ENCODE measurements around the gene VANGL2.
"Not testable (repeated sequence)": the region's sequence is repeated elsewhere in the genome, so short reads cannot be mapped to it uniquely, and the experiment has no call there.

The VANGL2 gene

DNA sequence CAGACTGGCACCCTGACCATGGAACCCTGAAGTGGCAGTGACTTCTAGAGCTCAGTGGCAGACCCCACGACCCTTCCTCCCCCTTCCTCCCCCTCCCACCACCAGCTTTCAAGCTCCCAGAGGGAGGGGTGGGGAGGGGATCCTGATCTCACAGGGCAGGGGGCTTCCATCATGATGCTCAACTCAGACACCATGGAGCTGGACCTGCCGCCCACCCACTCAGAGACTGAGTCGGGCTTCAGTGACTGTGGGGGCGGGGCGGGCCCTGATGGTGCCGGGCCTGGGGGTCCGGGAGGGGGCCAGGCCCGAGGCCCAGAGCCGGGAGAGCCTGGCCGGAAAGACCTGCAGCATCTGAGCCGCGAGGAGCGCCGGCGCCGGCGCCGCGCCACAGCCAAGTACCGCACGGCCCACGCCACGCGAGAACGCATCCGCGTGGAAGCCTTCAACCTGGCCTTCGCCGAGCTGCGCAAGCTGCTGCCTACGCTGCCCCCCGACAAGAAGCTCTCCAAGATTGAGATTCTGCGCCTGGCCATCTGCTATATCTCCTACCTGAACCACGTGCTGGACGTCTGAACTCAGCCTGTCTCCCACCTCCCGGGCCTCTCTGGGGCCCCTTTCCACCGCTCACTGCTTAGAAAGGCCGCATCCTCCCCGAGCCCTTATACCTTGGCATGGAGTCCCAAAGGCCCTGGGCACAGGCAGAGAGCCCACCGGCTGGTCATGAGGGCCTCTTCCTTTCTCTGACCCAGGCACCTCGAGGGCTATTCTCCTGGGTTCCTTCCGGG, 29.6 kb upstream of the VANGL2 start:
- no peak for DNase-seq

DNA sequence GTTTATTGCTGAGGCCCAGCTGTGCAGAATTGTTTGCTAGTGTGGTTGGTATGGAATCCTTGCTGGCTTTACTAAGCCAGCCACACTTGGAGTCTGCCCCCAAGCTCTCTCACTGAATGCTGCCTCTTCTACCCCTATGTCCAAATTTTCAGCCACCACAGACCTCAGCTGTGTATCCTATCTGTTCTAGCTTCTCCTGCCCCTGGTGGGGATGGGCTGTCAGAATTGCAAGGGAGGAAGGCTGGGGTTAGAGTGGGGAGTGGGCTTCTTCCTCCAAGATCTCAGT, 29.1 kb upstream of the VANGL2 start:
- no peak for DNase-seq

DNA sequence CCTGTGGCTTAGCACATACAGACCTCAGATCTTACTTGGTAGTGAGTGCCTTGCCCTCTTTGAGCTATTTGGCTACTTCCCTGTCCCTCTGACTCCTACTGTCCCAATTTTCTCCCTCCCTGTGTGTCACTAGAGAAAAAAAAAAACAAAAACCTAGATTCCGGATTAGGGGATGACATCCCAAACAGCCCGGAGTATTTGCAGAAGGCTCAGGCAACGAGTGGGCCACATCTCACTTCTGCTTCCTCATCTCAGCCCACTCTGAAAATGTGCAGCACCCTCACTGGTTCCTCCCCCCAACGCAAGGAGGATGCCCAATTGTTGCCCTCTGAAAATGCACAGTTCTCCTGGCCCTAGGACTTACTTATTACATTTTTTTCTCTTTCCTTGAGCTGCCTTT, 28.6 kb upstream of the VANGL2 start:
- DNase-seq: peak; percentile 83 to 89 (median 86)

DNA sequence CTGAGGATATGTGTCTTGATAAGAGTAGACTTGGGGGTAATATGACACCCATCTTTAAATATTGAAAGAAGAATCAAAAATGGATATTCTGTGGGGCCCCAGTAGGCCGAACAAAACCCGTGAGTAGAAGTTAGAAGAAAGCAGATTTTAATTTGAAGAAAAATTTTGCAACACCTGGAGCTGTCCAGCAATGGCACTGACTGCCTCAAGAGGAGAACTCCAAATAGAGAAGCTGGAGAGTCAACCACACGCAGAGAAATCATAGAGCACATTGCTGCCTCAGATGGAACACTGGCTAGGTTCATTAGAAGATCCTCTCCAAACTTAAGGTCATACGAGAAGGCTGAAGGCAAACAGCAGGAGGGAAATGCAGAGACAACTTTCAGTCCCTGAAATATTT, 26.7 kb upstream of the VANGL2 start:
- peak; percentile 59 to 73 (median 62) for DNase-seq

DNA sequence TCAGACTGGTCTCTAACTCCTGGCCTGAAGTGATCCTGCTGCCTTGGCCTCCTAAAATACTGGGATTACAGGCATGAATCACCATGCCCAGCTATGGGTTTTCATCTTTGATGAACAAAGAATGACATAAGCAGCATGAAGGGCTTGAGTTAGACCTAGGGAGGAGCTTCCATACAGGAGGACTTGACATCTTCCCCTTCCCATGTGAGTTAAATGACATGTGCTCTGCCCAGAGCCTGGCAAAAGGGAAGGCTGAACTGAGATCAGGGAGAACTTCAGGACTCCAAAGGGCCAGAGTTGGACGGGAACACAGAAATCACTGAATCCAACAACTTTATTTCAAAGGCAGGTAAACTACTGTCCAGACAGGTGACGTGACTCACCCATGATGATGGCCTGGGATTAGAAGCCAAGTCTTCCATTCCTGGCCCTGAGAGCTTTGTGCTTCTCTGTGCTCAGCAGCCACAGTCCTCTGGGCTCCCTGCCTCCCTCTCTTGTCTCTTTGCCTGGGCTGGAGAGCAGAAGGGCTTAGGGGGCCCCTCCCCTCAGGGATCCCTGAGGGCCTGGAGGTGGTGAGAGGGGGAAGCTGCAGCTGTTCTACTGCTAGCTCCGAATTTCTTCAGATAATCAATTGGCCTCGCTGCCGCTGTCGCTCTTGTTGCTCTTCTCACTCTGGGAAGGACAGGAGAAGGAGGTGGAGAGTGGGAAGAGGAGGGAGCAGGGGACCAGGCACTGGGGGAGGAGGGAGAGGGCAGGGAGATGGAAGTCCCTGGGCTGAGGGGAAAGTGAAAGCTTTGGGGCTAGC, 25.9 kb upstream of the VANGL2 start:
- DNase-seq: peak; percentile 63 to 77 (median 63)

DNA sequence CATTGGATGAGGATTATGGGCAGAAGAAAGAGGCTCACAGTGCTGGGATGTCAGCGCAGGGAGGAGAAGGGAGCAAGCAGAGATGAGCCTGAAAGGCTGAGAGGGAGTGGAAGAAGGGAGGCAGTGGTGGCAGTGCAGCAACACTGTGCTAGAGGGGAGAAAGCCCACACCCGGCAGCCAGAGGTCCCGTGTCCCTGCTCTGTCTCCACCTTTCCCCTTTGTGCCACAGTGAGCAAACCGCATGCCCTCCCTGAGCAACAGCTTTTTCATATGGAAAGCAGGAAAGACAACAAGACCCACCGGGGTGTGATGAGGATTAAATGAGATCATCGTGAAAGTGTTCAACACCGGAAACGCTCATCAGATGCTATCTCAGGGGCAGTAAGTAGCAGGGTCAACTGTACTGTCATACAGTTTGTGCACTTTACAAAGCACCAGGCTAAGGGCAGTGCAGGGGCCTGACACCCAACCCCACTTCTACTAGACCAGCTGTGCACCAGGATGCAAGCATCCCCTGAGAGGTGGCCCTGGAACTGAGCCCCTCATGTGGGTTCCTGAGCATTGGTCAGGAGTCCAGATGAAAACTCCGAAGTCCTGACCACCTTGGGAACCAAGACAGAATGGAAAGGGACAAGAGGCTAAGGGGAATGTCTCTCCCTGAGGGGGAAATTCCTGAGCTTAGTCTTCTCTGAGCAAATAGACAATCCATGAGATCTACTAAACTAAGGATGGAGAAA, 24.4 kb upstream of the VANGL2 start:
- DNase-seq: peak; percentile 54 to 59 (median 59)

DNA sequence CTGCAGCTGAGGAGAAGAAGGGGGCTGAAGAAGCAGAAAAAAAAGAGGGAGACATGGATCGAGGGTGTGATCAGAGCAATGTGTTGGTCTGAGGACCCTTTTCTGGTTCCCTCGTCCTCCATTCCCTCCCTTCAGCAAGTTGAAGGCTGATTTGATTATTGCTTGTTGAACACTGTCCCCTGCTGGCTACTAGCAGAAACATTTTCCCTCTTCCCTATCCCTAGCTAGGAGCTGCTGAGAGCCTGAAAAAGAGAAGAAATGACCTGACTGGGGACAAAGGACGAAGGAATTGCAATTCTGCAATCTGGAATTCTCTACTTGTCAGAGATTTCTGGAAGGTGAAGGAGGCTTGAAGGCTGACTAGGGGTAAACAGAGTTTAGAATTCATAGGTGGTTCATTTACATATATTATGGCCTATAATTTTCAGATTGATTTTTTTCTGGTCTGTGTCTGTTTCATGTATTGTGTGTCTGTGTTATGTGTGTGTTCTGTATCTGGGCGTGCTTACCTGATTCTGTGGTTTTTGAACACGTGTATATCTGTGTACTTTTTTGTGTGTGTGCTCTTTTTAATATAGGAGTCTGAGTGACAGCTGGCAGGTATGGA, 23.7 kb upstream of the VANGL2 start:
- peak; percentile 65 to 70 (median 70) for DNase-seq

DNA sequence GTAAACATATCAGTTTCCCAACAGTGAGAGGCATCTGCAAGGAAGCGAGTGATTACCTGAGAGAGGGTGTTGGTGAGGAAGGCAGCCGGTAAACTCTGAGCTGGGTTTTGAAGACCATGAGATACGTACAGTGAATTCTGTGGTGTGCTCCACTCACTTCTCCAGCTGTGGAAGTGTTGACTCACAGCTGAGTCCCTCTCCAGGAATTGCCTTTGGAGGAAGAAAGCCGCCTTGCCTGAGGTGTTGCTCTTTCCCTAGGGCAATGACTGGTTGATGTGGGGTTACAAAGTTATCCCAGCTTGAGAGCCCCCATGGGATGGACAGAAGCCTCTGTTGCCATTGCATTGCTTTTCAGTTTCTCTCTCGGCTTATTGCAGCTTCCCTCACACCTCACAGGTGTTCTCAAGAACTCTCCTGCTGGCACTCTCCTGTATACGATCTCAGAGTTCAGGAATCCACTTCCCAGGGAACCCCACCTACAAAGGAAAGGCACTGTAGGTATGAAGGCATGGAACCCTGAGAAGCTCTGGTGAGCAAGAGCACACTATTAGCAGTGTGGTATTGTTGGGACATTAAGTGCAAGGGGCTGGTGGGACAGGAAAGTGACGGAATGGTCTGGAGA, 22.7 kb upstream of the VANGL2 start:
- no peak for DNase-seq

DNA sequence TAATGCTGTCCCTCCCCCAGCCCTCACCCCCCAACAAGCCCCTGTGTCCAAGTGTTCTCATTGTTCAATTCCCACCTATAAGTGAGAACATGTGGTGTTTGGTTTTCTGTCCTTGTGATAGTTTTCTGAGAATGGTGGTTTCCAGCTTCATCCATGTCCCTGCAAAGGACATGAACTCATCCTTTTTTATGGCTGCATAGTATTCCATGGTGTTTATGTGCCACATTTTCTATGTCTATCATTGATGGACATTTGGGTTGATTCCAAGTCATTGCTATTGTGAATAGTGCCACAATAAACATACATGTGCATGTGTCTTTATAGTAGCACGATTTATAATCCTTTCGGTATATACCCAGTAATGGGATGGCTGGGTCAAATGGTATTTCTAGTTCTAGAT, 15.6 kb upstream of the VANGL2 start:
- not testable (repeated sequence) for DNase-seq

DNA sequence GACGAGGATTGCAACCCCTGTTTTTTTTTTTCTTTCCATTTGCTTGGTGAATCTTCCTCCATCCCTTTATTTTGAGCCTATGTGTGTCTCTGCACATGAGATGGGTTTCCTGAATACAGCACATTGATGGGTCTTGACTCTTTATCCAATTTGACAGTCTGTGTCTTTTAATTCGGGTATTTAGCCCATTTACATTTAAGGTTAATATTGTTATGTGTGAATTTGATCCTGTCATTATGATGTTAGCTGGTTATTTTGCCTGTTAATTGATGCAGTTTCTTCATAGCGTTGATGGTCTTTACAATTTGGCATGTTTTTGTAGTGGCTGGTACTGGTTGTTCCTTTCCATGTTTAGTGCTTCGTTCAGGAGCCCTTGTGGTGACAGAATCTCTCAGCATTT, 12.0 kb upstream of the VANGL2 start:
- not testable (repeated sequence) for DNase-seq

DNA sequence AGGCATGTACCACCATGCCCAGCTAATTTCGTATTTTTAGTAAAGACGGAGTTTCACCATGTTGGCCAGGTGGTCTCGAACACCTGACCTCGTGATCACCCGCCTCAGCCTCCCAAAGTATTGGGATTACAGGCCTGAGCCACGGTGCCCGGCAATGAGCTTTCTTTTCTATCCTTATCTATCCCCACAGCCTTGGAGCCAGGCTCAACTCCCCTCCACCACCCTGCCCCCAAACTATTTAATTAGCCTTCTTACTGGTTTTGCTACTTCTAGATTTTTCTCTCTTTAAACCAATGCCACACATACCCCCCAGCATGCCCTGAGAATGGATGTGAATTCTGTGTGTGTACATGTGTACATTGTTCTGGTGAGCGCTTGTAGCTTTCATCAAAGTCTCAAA, 5.7 kb upstream of the VANGL2 start:
- DNase-seq: no peak

DNA sequence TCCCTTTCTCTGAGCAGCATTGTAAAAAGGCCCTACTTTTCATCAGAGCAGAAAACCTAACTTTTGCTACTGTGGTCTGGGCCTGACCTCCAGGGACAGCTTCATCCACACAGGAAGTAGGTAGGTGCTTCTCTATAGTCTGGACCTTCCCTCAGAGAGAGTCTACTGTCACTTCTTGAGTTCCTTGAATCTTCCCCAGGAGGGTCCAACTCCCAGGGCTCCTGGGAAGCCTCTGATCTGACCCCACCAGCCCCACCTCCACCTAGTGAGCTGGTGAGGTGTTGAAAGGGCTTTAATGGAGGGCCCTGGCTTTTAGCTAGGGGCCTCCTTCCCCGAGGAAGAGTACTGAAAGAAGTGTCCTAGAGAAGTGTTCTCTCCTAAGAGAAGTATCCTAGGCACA, 2.7 kb upstream of the VANGL2 start:
- no peak for DNase-seq

DNA sequence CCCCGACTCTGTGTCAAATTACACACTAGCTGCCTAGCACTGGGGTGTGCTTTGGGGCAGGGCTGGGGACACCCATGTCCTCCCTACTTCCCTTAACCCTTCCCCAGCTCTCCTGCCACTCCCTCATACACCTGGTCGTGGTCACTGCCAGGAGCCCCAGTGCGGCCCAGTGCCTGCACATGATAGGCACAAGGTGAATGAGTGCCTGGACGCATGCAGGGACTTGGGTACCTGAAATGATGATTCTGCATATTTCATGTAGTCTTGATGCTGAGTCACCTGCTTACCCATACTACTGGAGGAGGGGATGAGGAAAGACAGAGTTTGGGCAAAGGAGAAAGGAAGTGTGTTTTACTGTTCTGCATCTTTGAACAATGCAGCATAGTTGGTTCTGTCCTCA, 1.5 kb upstream of the VANGL2 start:
- DNase-seq: no peak

DNA sequence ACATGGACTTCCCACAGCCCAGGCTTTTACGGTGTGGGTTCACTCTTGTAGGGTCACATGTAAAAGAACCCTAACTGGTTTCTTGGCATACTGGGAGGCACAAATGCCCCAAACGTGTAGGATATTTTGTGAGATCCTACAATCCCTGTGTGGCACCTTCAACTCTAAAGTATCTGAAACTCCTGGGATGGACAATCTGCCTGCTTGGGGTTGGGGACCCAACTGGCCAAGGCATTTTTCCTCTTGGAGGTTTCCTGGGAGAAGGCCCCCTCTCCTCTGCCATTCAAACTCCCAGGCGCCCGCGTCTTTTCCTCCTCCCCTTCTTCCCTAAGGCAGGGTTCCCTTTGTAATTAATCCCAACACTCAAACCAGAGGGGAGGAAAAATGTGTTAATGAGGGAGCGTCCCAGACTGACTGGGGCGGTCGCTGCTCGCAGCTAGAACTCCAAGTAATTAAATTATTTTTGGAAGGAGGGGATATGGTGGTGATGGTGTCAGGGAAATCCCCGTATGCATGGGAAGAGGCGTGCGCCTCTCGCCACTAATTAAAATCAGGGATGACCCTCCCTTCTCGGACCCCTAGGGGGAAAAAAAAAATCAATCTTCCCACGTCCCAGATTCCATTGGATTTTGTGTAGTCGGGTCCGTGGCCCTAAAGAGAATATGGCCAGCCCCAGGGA, 681 bp upstream of the VANGL2 start:
- no peak for DNase-seq

DNA sequence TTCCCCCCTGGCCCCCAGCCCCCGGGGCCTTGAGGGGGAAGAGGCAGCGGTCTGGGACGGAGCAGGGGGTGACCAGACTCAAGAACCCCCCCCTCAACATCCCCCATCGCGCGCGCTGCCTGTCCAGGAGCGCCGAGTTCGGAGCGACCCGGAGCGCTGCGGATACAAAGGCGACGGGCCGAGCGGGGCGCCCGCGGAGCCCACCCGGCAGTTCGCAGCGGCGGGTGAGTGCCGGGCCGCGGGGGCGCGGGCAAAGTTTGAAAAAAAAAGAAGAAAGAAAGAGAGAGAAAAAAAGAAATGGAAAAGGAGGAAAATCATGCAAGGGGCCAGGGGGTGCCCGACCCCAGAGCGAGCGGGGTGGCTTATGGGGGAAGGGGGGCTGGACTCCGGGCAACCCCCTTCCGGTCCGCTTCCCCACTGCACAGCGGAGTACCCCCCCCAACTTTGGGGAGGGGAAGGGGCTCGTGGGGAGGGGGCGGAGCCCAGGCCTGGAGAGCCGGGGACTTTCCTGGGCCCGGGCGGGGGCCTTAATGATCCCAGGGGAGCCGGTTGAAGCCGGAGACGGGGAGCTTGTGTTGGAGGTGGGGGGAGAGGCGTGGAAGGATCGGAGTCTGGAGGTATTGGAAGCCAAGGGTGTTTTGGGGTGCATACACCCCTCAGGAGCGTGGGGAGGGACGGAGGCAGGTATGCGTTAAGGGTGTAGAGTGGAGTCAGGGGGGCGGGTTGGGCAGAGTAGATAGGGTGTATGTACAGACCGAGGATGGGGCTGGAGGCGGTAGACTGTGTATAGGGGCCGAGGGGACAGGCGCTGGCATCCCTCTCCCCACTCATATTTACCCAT, 502 bp downstream of the VANGL2 start:
- peak in 1 of 3 donors; percentile 26 for DNase-seq

DNA sequence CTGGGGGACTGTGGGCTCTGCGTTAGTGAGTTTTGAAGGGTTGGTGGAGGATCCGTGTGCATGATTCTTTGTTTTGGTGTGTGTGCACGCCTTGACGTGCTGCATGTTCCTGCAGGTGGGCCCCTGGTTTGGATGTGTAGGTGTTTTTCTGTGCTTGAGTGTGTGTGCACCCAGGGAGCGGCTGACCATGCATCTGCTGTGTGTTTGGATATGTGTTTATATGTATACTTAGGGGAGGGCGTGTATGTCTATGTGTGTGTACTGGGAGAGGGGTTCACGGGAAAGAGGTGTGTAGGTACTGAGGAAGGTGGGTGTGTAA, 1.1 kb downstream of the VANGL2 start:
- no peak for DNase-seq

DNA sequence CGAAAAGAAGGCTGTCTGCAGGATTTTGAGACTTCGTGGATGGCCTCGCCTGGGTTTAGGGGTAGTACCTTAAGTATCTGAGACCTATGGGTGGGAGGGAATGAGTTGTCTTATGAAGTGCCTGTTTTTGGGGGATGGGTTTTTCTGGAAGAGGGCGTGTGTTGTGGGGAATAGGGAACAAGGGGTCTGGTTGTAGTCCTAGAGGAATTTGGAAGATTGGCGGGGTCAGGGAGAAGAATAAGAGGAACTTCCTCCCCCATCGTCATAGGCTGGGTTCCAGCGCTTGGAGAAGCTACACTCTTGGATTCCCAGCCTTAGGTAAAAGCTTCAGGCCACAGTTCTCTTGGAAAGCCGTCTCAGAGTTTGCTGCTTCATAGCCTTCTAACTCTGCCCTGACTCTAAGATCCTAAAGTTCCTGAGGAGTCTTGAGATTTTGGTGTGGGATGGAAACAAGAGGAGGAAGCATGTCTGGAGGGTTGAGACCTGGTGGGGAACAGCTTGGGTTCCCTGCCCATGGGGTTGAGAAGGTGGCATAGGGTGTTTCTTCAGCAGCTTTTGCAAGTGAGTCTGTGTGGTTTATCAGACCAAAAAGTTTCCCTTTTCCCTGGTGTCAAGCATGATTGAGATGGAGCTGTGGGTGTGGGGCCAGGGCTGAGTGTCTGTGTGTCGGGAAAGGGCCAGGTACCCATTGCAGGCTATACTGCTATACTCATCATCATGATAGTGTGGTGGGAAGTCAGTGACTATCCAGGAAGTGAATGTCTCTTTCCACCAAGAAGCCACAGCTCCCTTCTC, 1.8 kb downstream of the VANGL2 start:
- DNase-seq: no peak

DNA sequence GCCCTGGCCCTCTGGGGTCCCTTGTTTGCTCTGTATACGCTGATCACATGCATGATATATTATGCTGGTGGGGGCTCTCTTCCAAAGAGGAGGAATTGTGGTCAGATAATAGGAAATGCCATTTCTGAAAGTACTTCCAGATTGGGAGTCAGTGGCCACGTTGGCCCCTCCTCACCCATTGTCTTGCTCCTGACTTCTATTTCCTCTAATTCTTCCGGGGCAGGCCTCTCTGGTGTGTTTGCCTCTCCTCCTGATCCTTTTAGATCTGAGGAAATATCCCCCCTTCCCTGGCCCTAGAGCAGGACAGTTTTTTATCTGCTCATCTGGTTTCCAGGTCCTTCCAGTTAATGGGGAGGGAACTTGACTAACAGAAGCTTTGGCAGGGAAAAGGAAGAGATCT, 2.9 kb downstream of the VANGL2 start:
- DNase-seq: no peak

DNA sequence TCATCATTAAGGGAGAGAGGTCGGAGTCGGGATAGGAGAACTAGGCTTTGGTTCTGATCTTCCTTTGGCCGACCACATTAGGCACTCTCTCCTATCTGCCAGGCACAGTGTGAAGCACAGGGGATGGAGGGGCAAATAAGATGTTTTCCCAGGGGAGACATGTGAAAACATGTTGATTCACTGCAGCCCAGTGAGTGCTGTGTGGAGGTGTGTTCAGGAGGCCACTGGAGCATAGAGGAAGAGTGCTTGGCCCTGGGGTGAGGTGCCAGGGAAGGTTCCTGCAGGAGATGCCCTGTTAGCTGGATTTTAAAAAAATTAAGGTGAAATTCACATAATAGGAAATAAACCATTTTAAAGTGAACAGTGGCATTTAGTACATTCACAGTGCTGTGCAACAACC, 3.7 kb downstream of the VANGL2 start:
- DNase-seq: no peak

DNA sequence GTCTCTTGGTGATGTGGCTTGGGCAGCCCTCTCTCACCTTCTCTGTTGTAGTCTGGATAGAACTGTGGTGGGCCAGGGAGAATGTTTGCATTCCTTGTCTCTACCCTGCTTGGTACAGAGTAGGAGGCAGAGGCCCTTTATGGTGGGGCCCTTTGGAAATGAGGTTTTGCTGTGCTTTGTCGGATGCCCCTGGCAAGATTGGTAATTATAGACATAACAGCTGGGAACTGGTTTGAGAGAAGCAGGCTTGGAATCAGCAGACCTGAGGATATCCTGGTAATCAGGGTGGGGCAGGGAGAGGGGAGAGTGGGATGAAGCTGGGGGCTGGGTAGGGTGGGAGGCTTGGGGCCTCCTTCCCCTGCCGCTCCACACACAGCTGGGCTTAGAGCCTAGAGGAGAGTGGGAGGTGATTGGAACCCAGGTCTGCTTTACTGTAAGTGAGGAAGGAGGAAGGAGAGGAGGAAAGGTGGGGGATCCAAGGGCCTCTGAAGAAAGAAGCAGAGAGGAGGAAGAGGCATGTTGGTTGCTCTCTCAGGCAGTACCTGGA, 5.0 kb downstream of the VANGL2 start:
- no peak for DNase-seq
